Mucosa of rectum (tissue), 2 donors: ENCODE results near the gene FRMD7.

ENCODE experiments used
- H3K27ac ChIP-seq, 2 donors: one replicate each; pipeline ENCODE4 v1.7.0; 2013; ENCODE audit warnings: inconsistent platforms in 2 of 2, low read depth in 2 of 2, low read length in 2 of 2
- H3K27me3 ChIP-seq, 2 donors: one replicate each; pipeline ENCODE4 v1.7.0; 2013; ENCODE audit warnings: low read length in 2 of 2; ENCODE audit not compliant: control insufficient read depth in 2 of 2, insufficient read depth in 2 of 2
- H3K36me3 ChIP-seq, 2 donors: one replicate each; pipeline ENCODE4 v1.7.0; 2013; ENCODE audit warnings: low read length in 2 of 2; ENCODE audit not compliant: control insufficient read depth in 2 of 2, insufficient read depth in 2 of 2
- H3K4me1 ChIP-seq, 2 donors: one replicate each; pipeline ENCODE4 v1.7.0; 2013; ENCODE audit warnings: low read length in 2 of 2, mild to moderate bottlenecking in 1 of 2; ENCODE audit not compliant: control insufficient read depth in 2 of 2, insufficient read depth in 2 of 2
- H3K4me3 ChIP-seq, 2 donors: one replicate each; pipeline ENCODE4 v1.7.0; 2013; ENCODE audit warnings: low read length in 2 of 2
- H3K9ac ChIP-seq, 2 donors: one replicate each; pipeline ENCODE4 v1.7.0; 2013; ENCODE audit warnings: low read length in 2 of 2, low read depth in 1 of 2, mild to moderate bottlenecking in 1 of 2
- H3K9me3 ChIP-seq, 2 donors: one replicate each; pipeline ENCODE4 v1.7.0; 2013; ENCODE audit warnings: low read length in 2 of 2; ENCODE audit not compliant: control insufficient read depth in 2 of 2
- donor health status: healthy.
- donor health status: Normal muscosa, but diverticular disease.

Gene FRMD7

GRCh38 chrX:132125906-132126305 lies 1.9 kb downstream of the FRMD7 start:
- no peaks in the 10 kb centered on the region for H3K36me3 ChIP-seq
- H3K4me3 ChIP-seq, result no peak overlapping the region
- H3K9ac ChIP-seq, result no peak overlapping the region
- H3K27ac ChIP-seq, result no peak overlapping the region
- no peaks in the 10 kb centered on the region for H3K9me3 ChIP-seq
- H3K4me1 ChIP-seq, result no peaks in the 10 kb centered on the region
- peaks cover 3 to 4% of the 10 kb centered on the region in 2 donors for H3K27me3 ChIP-seq

- Histone ChIP-seq H3K9me3 (no peaks in the 10 kb centered on the region), H3K4me3 (no peak overlapping the region), H3K36me3 (no peaks in the 10 kb centered on the region), H3K9ac (no peak overlapping the region), H3K4me1 (no peaks in the 10 kb centered on the region), H3K27ac (no peak overlapping the region), H3K27me3 (peaks cover 0 to 3% of the 10 kb centered on the region in 2 donors)
These were observed 6.9 kb downstream of the FRMD7 start for GRCh38 chrX:132120913-132121312.

- Histone ChIP-seq H3K9me3 (no peaks in the 10 kb centered on the region), H3K4me1 (no peaks in the 10 kb centered on the region), H3K36me3 (no peaks in the 10 kb centered on the region), H3K4me3 (no peak overlapping the region), H3K9ac (no peak overlapping the region), H3K27me3 (peaks cover 0 to 3% of the 10 kb centered on the region in 2 donors), H3K27ac (no peak overlapping the region)
These were observed 7.9 kb downstream of the FRMD7 start for GRCh38 chrX:132119821-132120515.

GRCh38 chrX:132119283-132119682 lies 8.5 kb downstream of the FRMD7 start:
- Histone ChIP-seq H3K36me3 (no peaks in the 10 kb centered on the region), H3K27me3 (peaks cover 0 to 3% of the 10 kb centered on the region in 2 donors), H3K27ac (no peak overlapping the region), H3K4me3 (no peak overlapping the region), H3K4me1 (no peaks in the 10 kb centered on the region), H3K9me3 (no peaks in the 10 kb centered on the region), H3K9ac (no peak overlapping the region)

GRCh38 chrX:132118358-132118757 lies 9.5 kb downstream of the FRMD7 start:
- Histone ChIP-seq H3K27me3 (peaks cover 0 to 3% of the 10 kb centered on the region in 2 donors), H3K9ac (no peak overlapping the region), H3K36me3 (no peaks in the 10 kb centered on the region), H3K4me3 (no peak overlapping the region), H3K27ac (no peak overlapping the region), H3K4me1 (no peaks in the 10 kb centered on the region), H3K9me3 (no peaks in the 10 kb centered on the region)

- no peaks in the 10 kb centered on the region for H3K36me3 ChIP-seq
- H3K9ac ChIP-seq, result no peak overlapping the region
- H3K9me3 ChIP-seq, result no peaks in the 10 kb centered on the region
- no peak overlapping the region for H3K27ac ChIP-seq
- peaks cover 0 to 4% of the 10 kb centered on the region in 2 donors for H3K27me3 ChIP-seq
- H3K4me1 ChIP-seq, result no peaks in the 10 kb centered on the region
- H3K4me3 ChIP-seq, result no peak overlapping the region
These were observed 12.0 kb downstream of the FRMD7 start for GRCh38 chrX:132115792-132116191.

- peaks cover 0 to 11% of the 10 kb centered on the region in 2 donors for H3K27me3 ChIP-seq
- no peaks in the 10 kb centered on the region for H3K4me1 ChIP-seq
- H3K4me3 ChIP-seq, result no peak overlapping the region
- H3K9ac ChIP-seq, result no peak overlapping the region
- no peaks in the 10 kb centered on the region for H3K36me3 ChIP-seq
- no peak overlapping the region for H3K27ac ChIP-seq
- H3K9me3 ChIP-seq, result no peaks in the 10 kb centered on the region
These were observed 13.2 kb downstream of the FRMD7 start for GRCh38 chrX:132114607-132115006.

GRCh38 chrX:132107291-132107690 lies 20.5 kb downstream of the FRMD7 start:
- no peaks in the 10 kb centered on the region for H3K9me3 ChIP-seq

GRCh38 chrX:132101799-132102198 lies 26.0 kb downstream of the FRMD7 start:
- no peaks in the 10 kb centered on the region for H3K36me3 ChIP-seq
- no peak overlapping the region for H3K9ac ChIP-seq
- H3K27ac ChIP-seq, result no peak overlapping the region
- H3K27me3 ChIP-seq, result peaks cover 2 to 5% of the 10 kb centered on the region in 2 donors
- H3K4me3 ChIP-seq, result no peak overlapping the region
- no peaks in the 10 kb centered on the region for H3K9me3 ChIP-seq
- H3K4me1 ChIP-seq, result no peaks in the 10 kb centered on the region

More at GRCh38 chrX:132107291-132107690, 20.5 kb downstream of the FRMD7 start:
- peaks cover 0 to 10% of the 10 kb centered on the region in 2 donors for H3K27me3 ChIP-seq
- H3K36me3 ChIP-seq, result no peaks in the 10 kb centered on the region
- no peak overlapping the region for H3K27ac ChIP-seq
- H3K4me3 ChIP-seq, result no peak overlapping the region
- H3K4me1 ChIP-seq, result no peaks in the 10 kb centered on the region
- H3K9ac ChIP-seq, result no peak overlapping the region

- Histone ChIP-seq H3K36me3 (no peaks in the 10 kb centered on the region), H3K27ac (no peak overlapping the region), H3K4me3 (no peak overlapping the region), H3K4me1 (no peaks in the 10 kb centered on the region), H3K27me3 (peaks cover 2 to 5% of the 10 kb centered on the region in 2 donors), H3K9ac (no peak overlapping the region), H3K9me3 (no peaks in the 10 kb centered on the region)
These were observed 26.6 kb downstream of the FRMD7 start for GRCh38 chrX:132101206-132101605.
